ENCODE results near the gene TNKS2.
"Not testable (repeated sequence)": the region's sequence is repeated elsewhere in the genome, so short reads cannot be mapped to it uniquely, and the experiment has no call there.

The TNKS2 gene

DNA sequence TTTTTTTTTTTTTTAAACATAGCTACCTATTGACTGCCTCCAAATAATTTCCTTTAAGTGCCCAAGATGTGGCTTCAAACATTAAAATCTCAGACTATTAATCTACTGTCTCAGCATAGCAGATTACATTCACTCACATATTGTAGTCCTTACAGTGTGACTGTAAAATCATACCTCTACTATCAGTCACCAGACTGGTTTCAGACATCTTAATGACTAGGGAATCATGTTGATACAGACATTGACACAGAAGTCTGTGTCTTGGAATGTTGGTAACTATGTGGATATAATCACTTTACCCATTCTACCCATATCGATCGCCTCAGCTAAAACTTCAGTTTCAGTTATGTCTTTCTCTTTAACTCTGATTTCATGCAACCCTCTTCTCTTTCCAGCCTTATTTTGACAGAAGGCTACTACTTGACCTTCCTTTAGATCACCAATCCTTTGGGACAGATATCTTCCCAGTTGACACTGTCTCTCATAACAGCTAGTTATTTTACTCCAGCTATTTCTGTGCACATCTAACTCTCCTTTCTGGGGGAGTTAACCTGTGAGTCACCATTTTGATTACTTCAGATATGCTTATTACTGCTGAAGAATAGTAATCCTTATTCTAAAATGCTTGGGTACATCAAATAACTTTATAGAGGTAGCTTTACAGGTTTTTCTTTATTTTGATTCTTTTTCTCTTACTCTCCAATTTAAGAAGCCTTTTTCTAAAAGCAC, 7.0 kb downstream of the TNKS2 start:
- H3K4me3 ChIP-seq (ENCODE audit: low read length): no peak overlapping the region
- no peak overlapping the region for H3K27ac ChIP-seq (ENCODE audit: low read length)
- DNase-seq (ENCODE audit: low read depth, low spot score): no peak
- no CpG with 5 or more reads among the region's 2 CpGs for WGBS (ENCODE audit: insufficient coverage, insufficient read length)
- H3K36me3 ChIP-seq (ENCODE audit: control insufficient read depth, insufficient read depth, low read length): peaks cover 3% of the 10 kb centered on the region; the same call in 1 of the 2 replicates
- H3K27me3 ChIP-seq (ENCODE audit: control insufficient read depth, insufficient read depth, low read length): no peaks in the 10 kb centered on the region
- H3K4me1 ChIP-seq (ENCODE audit: control insufficient read depth, insufficient read depth, low read length): no peaks in the 10 kb centered on the region
- H3K9me3 ChIP-seq (ENCODE audit: control insufficient read depth, insufficient read depth, low read length): no peaks in the 10 kb centered on the region

DNA sequence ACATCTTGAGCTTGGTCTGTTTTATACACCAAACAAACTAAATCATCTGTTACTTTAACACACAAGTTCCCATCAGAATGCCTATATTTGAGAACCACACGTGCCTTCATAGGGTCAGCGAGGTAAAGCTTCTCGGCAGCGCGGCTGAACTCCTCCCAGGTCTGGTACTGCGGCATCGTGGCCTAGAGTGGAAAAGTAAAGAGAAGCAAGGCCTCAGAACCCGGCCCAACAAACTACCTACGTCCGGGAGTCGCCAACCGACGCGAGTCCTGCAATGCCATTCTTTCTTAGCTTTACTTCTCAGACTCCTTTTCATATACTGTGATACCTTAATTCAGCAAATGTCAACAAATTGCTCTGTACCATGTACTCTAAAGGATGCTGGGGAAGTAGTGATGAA, 9.0 kb downstream of the TNKS2 start:
- WGBS (ENCODE audit: insufficient coverage, insufficient read length): no CpG with 5 or more reads among the region's 14 CpGs
- not testable (repeated sequence) for H3K9me3 ChIP-seq (ENCODE audit: control insufficient read depth, insufficient read depth, low read length); H3K4me3 ChIP-seq (ENCODE audit: low read length); H3K36me3 ChIP-seq (ENCODE audit: control insufficient read depth, insufficient read depth, low read length); H3K27me3 ChIP-seq (ENCODE audit: control insufficient read depth, insufficient read depth, low read length); H3K4me1 ChIP-seq (ENCODE audit: control insufficient read depth, insufficient read depth, low read length); DNase-seq (ENCODE audit: low read depth, low spot score); H3K27ac ChIP-seq (ENCODE audit: low read length)

GRCh38 chr10:91813251-91813650, 15.0 kb downstream of the TNKS2 start:
- no peak overlapping the region for H3K4me3 ChIP-seq (ENCODE audit: low read length)
- H3K4me1 ChIP-seq (ENCODE audit: control insufficient read depth, insufficient read depth, low read length): no peaks in the 10 kb centered on the region
- H3K9me3 ChIP-seq (ENCODE audit: control insufficient read depth, insufficient read depth, low read length): no peaks in the 10 kb centered on the region
- no peak for DNase-seq (ENCODE audit: low read depth, low spot score)
- H3K27ac ChIP-seq (ENCODE audit: low read length): no peak overlapping the region
- H3K36me3 ChIP-seq (ENCODE audit: control insufficient read depth, insufficient read depth, low read length): peaks cover 5% of the 10 kb centered on the region; the same call in 1 of the 2 replicates
- H3K27me3 ChIP-seq (ENCODE audit: control insufficient read depth, insufficient read depth, low read length): no peaks in the 10 kb centered on the region
- whole genome bisulfite sequencing (ENCODE audit: insufficient coverage, insufficient read length): no CpG with 5 or more reads among the region's 1 CpG

GRCh38 chr10:91816981-91817380, 18.8 kb downstream of the TNKS2 start:
- no peak for DNase-seq (ENCODE audit: low read depth, low spot score)
- WGBS (ENCODE audit: insufficient coverage, insufficient read length): no CpG with 5 or more reads among the region's 2 CpGs
- peaks cover 10% of the 10 kb centered on the region; the same call in 1 of the 2 replicates for H3K36me3 ChIP-seq (ENCODE audit: control insufficient read depth, insufficient read depth, low read length)

DNA sequence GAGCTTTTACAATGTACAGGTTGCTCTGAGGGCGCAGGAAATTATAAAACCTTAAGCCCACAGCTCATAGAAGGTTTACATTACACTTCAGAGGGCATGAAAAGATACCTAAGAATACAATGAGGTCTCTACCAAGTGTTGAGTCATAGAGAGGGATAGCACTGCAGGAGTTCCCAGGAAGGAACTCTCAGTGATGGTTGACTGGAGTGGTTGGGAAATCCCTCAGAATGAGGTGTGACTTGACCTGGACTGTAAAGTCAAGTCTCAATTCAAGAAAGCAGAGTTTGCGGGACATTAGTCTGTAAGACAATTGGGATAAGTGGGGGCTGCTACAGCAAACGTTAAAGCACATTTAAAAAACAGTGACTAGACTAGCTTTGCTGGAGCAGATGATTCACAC, 21.9 kb downstream of the TNKS2 start:
- H3K27me3 ChIP-seq (ENCODE audit: control insufficient read depth, insufficient read depth, low read length): no peaks in the 10 kb centered on the region
- H3K36me3 ChIP-seq (ENCODE audit: control insufficient read depth, insufficient read depth, low read length): peaks cover 9% of the 10 kb centered on the region; the same call in 1 of the 2 replicates
- no peaks in the 10 kb centered on the region for H3K9me3 ChIP-seq (ENCODE audit: control insufficient read depth, insufficient read depth, low read length)
- H3K4me1 ChIP-seq (ENCODE audit: control insufficient read depth, insufficient read depth, low read length): no peaks in the 10 kb centered on the region
- no CpG with 5 or more reads among the region's 3 CpGs for WGBS (ENCODE audit: insufficient coverage, insufficient read length)
- H3K27ac ChIP-seq (ENCODE audit: low read length): no peak overlapping the region
- H3K4me3 ChIP-seq (ENCODE audit: low read length): no peak overlapping the region
- DNase-seq (ENCODE audit: low read depth, low spot score): no peak

More at GRCh38 chr10:91816981-91817380, 18.8 kb downstream of the TNKS2 start:
- no peaks in the 10 kb centered on the region for H3K4me1 ChIP-seq (ENCODE audit: control insufficient read depth, insufficient read depth, low read length)
- no peaks in the 10 kb centered on the region for H3K9me3 ChIP-seq (ENCODE audit: control insufficient read depth, insufficient read depth, low read length)
- no peak overlapping the region for H3K27ac ChIP-seq (ENCODE audit: low read length)
- H3K27me3 ChIP-seq (ENCODE audit: control insufficient read depth, insufficient read depth, low read length): no peaks in the 10 kb centered on the region
- no peak overlapping the region for H3K4me3 ChIP-seq (ENCODE audit: low read length)

DNA sequence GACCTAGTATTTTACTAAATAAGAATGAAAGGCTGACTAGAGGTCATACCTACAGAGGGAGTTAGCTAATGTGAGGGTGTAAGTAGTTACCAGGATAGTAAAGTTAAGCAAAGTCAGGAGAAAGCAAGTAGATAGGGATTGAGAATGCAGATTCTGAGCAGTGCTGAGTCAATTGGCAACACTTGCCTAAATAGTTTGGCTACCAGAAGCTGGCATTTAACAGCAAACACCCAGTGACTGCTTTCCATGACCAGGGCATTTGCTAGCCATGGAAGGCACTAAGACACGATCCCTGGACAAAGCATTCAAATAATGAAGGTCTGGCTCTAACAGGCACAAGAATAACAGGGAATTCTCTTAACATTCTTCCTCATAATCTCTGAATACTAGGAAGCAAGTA, 25.9 kb downstream of the TNKS2 start:
- H3K27ac ChIP-seq (ENCODE audit: low read length): no peak overlapping the region
- no peaks in the 10 kb centered on the region for H3K4me1 ChIP-seq (ENCODE audit: control insufficient read depth, insufficient read depth, low read length)
- no peaks in the 10 kb centered on the region for H3K27me3 ChIP-seq (ENCODE audit: control insufficient read depth, insufficient read depth, low read length)
- peaks cover 7% of the 10 kb centered on the region; the same call in 1 of the 2 replicates for H3K36me3 ChIP-seq (ENCODE audit: control insufficient read depth, insufficient read depth, low read length)
- WGBS (ENCODE audit: insufficient coverage, insufficient read length): no CpG with 5 or more reads among the region's 1 CpG
- no peak for DNase-seq (ENCODE audit: low read depth, low spot score)
- H3K4me3 ChIP-seq (ENCODE audit: low read length): no peak overlapping the region
- no peaks in the 10 kb centered on the region for H3K9me3 ChIP-seq (ENCODE audit: control insufficient read depth, insufficient read depth, low read length)

- no peak overlapping the region for H3K27ac ChIP-seq (ENCODE audit: low read length)
- DNase-seq (ENCODE audit: low read depth, low spot score): no peak
- no CpG with 5 or more reads among the region's 2 CpGs for WGBS (ENCODE audit: insufficient coverage, insufficient read length)
- H3K4me3 ChIP-seq (ENCODE audit: low read length): no peak overlapping the region
- H3K9me3 ChIP-seq (ENCODE audit: control insufficient read depth, insufficient read depth, low read length): no peaks in the 10 kb centered on the region
- no peaks in the 10 kb centered on the region; the same call in 1 of the 2 replicates for H3K36me3 ChIP-seq (ENCODE audit: control insufficient read depth, insufficient read depth, low read length)
- no peaks in the 10 kb centered on the region for H3K27me3 ChIP-seq (ENCODE audit: control insufficient read depth, insufficient read depth, low read length)
- H3K4me1 ChIP-seq (ENCODE audit: control insufficient read depth, insufficient read depth, low read length): no peaks in the 10 kb centered on the region
Measured at GRCh38 chr10:91829268-91829667, 31.0 kb downstream of the TNKS2 start.

- DNase-seq (ENCODE audit: low read depth, low spot score): no peak
- WGBS (ENCODE audit: insufficient coverage, insufficient read length): no CpG with 5 or more reads among the region's 3 CpGs
- Histone ChIP-seq H3K27me3 (ENCODE audit: control insufficient read depth, insufficient read depth, low read length) (no peaks in the 10 kb centered on the region), H3K4me1 (ENCODE audit: control insufficient read depth, insufficient read depth, low read length) (no peaks in the 10 kb centered on the region), H3K27ac (ENCODE audit: low read length) (no peak overlapping the region), H3K36me3 (ENCODE audit: control insufficient read depth, insufficient read depth, low read length) (peaks cover 20% of the 10 kb centered on the region; the same call in 1 of the 2 replicates), H3K9me3 (ENCODE audit: control insufficient read depth, insufficient read depth, low read length) (no peaks in the 10 kb centered on the region), H3K4me3 (ENCODE audit: low read length) (no peak overlapping the region)
Measured at GRCh38 chr10:91838199-91838598, 40.0 kb downstream of the TNKS2 start.

- DNase-seq (ENCODE audit: low read depth, low spot score): no peak
- H3K4me3 ChIP-seq (ENCODE audit: low read length): no peak overlapping the region
- no peaks in the 10 kb centered on the region for H3K4me1 ChIP-seq (ENCODE audit: control insufficient read depth, insufficient read depth, low read length)
- no peaks in the 10 kb centered on the region for H3K27me3 ChIP-seq (ENCODE audit: control insufficient read depth, insufficient read depth, low read length)
- peaks cover 23% of the 10 kb centered on the region; the same call in 1 of the 2 replicates for H3K36me3 ChIP-seq (ENCODE audit: control insufficient read depth, insufficient read depth, low read length)
- H3K27ac ChIP-seq (ENCODE audit: low read length): no peak overlapping the region
- no peaks in the 10 kb centered on the region for H3K9me3 ChIP-seq (ENCODE audit: control insufficient read depth, insufficient read depth, low read length)
Measured at GRCh38 chr10:91843083-91843482, 44.9 kb downstream of the TNKS2 start.

- 100% methylated on average over 2 of the region's 6 CpGs for WGBS (ENCODE audit: insufficient coverage, insufficient read length)
- H3K36me3 ChIP-seq (ENCODE audit: control insufficient read depth, insufficient read depth, low read length): peaks cover 2% of the 10 kb centered on the region; the same call in 1 of the 2 replicates
- H3K9me3 ChIP-seq (ENCODE audit: control insufficient read depth, insufficient read depth, low read length): no peaks in the 10 kb centered on the region
- H3K27ac ChIP-seq (ENCODE audit: low read length): no peak overlapping the region
- no peak for DNase-seq (ENCODE audit: low read depth, low spot score)
- H3K27me3 ChIP-seq (ENCODE audit: control insufficient read depth, insufficient read depth, low read length): no peaks in the 10 kb centered on the region
- no peak overlapping the region for H3K4me3 ChIP-seq (ENCODE audit: low read length)
- H3K4me1 ChIP-seq (ENCODE audit: control insufficient read depth, insufficient read depth, low read length): no peaks in the 10 kb centered on the region
Measured at GRCh38 chr10:91856637-91857036, 58.4 kb downstream of the TNKS2 start.

GRCh38 chr10:91860885-91861284, 62.7 kb downstream of the TNKS2 start:
- H3K27ac ChIP-seq (ENCODE audit: low read length): no peak overlapping the region
- DNase-seq (ENCODE audit: low read depth, low spot score): no peak
- no peaks in the 10 kb centered on the region for H3K9me3 ChIP-seq (ENCODE audit: control insufficient read depth, insufficient read depth, low read length)
- no CpG with 5 or more reads among the region's 1 CpG for WGBS (ENCODE audit: insufficient coverage, insufficient read length)
- H3K36me3 ChIP-seq (ENCODE audit: control insufficient read depth, insufficient read depth, low read length): peaks cover 2% of the 10 kb centered on the region; the same call in 1 of the 2 replicates
- H3K27me3 ChIP-seq (ENCODE audit: control insufficient read depth, insufficient read depth, low read length): no peaks in the 10 kb centered on the region
- no peak overlapping the region for H3K4me3 ChIP-seq (ENCODE audit: low read length)
- peaks cover 2% of the 10 kb centered on the region; the same call in 1 of the 2 replicates for H3K4me1 ChIP-seq (ENCODE audit: control insufficient read depth, insufficient read depth, low read length)
